ENCODE data around the gene SIPA1. TPM values are rescaled to one million over a fixed set of nuclear protein-coding genes. Genes with fewer than 3 reads are reported as not detected.

The SIPA1 gene
- total RNA-seq, 2 experiments from 2014 or later, result 95.4 to 156 TPM

DNA sequence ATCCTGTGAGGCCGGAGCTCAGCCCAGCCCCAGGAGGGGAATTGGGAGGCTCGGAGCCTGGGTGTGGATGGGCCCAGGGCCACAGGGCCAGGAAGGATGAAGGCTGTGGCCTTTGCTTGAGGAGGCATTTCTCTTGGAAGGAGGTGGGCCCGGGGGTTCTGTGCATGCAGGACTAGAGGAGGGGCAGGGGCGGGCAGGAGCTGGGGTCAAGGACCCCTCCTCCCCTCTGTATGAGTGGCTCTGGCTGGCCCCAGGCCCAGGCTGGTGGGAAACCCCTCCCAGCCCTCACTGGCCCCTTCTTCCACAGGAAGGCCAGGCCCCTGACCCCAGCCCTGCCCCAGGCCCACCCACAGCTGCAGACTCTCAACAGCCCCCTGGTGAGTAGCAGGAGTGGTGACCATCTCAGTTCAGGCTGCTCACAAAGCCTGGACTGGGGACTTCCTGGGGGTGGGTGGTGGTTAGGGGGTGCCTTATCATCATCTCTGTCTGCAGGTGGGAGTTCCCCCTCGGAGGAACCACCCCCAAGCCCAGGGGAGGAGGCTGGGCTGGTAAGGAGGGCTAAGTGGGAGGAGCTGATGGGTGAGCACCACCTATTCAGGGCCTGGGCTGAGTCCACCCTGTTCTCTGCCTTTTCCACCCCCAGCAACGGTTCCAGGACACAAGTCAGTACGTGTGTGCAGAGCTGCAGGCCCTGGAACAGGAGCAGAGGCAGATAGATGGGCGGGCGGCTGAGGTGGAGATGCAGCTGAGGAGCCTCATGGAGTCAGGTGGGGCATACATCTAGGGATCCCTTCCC is 48.3 kb upstream of the SIPA1 start:
- intact Hi-C loops (cut with micrococcal nuclease; ENCODE audit: unreplicated experiment), result no loop called here
- H3K27ac ChIP-seq (ENCODE audit: low read depth, low read length, poor library complexity, severe bottlenecking), result no peak overlapping the region
- peaks cover 36% of the 10 kb centered on the region for H3K4me1 ChIP-seq (ENCODE audit: insufficient read depth, low read length, poor library complexity, severe bottlenecking)
- TF ChIP-seq, protein P1, sequence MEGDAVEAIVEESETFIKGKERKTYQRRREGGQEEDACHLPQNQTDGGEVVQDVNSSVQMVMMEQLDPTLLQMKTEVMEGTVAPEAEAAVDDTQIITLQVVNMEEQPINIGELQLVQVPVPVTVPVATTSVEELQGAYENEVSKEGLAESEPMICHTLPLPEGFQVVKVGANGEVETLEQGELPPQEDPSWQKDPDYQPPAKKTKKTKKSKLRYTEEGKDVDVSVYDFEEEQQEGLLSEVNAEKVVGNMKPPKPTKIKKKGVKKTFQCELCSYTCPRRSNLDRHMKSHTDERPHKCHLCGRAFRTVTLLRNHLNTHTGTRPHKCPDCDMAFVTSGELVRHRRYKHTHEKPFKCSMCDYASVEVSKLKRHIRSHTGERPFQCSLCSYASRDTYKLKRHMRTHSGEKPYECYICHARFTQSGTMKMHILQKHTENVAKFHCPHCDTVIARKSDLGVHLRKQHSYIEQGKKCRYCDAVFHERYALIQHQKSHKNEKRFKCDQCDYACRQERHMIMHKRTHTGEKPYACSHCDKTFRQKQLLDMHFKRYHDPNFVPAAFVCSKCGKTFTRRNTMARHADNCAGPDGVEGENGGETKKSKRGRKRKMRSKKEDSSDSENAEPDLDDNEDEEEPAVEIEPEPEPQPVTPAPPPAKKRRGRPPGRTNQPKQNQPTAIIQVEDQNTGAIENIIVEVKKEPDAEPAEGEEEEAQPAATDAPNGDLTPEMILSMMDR (conservative IDR thresholded peaks at IDR 0.05; ENCODE audit: low read length), result no peak
- no peak for TF ChIP-seq EZH2phosphoT487 (IDR thresholded peaks at IDR 0.05; ENCODE audit: borderline replicate concordance, low read depth, low read length)
- DNase-seq (ENCODE audit: low spot score), result peak; percentile 36
- POLR2A ChIA-PET, result interaction anchor here (1.2 kb wide), 1 partner anchor 13 kb away, joined by 4 read pairs; no protein-coding TSS in a partner anchor
- no TSS peak for BruUV-seq (replicated peaks)
- H4K20me1 ChIP-seq (ENCODE audit: insufficient read depth, low read length), result no peaks in the 10 kb centered on the region
- H3K4me2 ChIP-seq (ENCODE audit: low read length), result no peak overlapping the region
- no peaks in the 10 kb centered on the region for H3K79me2 ChIP-seq (ENCODE audit: insufficient read depth, low read depth, low read length)
- H3K4me3 ChIP-seq (ENCODE audit: low read depth, low read length, poor library complexity, severe bottlenecking), result no peak overlapping the region
- H3K9me2 ChIP-seq (ENCODE audit: insufficient read depth, low read length), result no peaks in the 10 kb centered on the region
- peaks cover 26% of the 10 kb centered on the region; the same call in 1 of the 2 replicates for H3K36me3 ChIP-seq (ENCODE audit: insufficient read depth, low read length)
- CTCF ChIA-PET (ENCODE audit: unreplicated experiment), result interaction anchor here (0.6 kb wide), 1 partner anchor 31 kb away, joined by 4 read pairs; no protein-coding TSS in a partner anchor
- H2AFZ ChIP-seq (ENCODE audit: low read length), result no peak overlapping the region
- H3K9me3 ChIP-seq (ENCODE audit: low read length), result no peaks in the 10 kb centered on the region

DNA sequence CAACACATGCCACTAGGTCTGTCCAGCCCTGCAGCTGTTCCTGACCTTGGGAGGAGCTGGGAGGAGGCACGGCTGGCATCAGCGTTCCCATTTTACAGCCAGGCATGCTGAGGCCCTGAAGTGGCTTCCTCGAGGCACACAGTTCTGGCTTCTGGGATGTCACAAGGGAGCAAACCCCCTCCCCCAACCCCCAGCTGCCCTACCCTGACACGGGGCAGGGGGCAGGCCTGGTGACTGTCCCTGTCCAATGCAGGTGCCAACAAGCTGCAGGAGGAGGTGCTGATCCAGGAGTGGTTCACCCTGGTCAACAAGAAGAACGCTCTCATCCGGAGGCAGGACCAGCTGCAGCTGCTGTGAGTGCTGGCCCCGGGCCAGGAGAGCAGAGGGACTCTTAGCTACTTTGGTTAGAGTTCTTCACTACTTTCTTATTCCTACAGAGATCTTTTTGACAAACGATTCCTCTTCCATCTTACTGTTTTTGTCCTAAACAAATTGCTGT is 47.6 kb upstream of the SIPA1 start:
- Histone ChIP-seq H3K79me2 (ENCODE audit: insufficient read depth, low read depth, low read length) (no peaks in the 10 kb centered on the region), H3K4me2 (ENCODE audit: low read length) (no peak overlapping the region), H3K4me3 (ENCODE audit: low read depth, low read length, poor library complexity, severe bottlenecking) (no peak overlapping the region), H2AFZ (ENCODE audit: low read length) (no peak overlapping the region), H3K36me3 (ENCODE audit: insufficient read depth, low read length) (peaks cover 26% of the 10 kb centered on the region; the same call in 1 of the 2 replicates), H4K20me1 (ENCODE audit: insufficient read depth, low read length) (no peaks in the 10 kb centered on the region), H3K9me3 (ENCODE audit: low read length) (no peaks in the 10 kb centered on the region), H3K4me1 (ENCODE audit: insufficient read depth, low read length, poor library complexity, severe bottlenecking) (peaks cover 36% of the 10 kb centered on the region), H3K9me2 (ENCODE audit: insufficient read depth, low read length) (no peaks in the 10 kb centered on the region), H3K27ac (ENCODE audit: low read depth, low read length, poor library complexity, severe bottlenecking) (no peak overlapping the region)
- no TSS peak for BruUV-seq (replicated peaks)
- ChIA-PET CTCF (ENCODE audit: unreplicated experiment) (no interaction called here), POLR2A (interaction anchor here (1.2 kb wide), 1 partner anchor 13 kb away, joined by 4 read pairs; no protein-coding TSS in a partner anchor)
- DNase-seq (ENCODE audit: low spot score), result no peak
- TF ChIP-seq, protein P1 (conservative IDR thresholded peaks at IDR 0.05; ENCODE audit: low read length), result no peak
- no peak for TF ChIP-seq EZH2phosphoT487 (IDR thresholded peaks at IDR 0.05; ENCODE audit: borderline replicate concordance, low read depth, low read length)
- intact Hi-C loops (cut with micrococcal nuclease; ENCODE audit: unreplicated experiment), result no loop called here
